Right lobe of liver (tissue), 6 donors: ENCODE measurements around the gene RBM33. TPM values are rescaled to one million over a fixed set of nuclear protein-coding genes. Genes with fewer than 3 reads are reported as not detected.

Experiments
- ATAC-seq, 4 donors: fragments of 200-7000 bp; cut with Tn5 transposase; one replicate each; pipeline ENCODE4 v1.9.1; 2020; ENCODE audit warnings: mild to moderate bottlenecking in 4 of 4, moderate library complexity in 4 of 4
- DNase-seq, 3 donors: peaks; one replicate each; pipeline ENCODE4 v3.0.0-alpha.2; 2020
- H3K27ac ChIP-seq, 3 donors: fragments of 200-600 bp; one replicate each; pipeline ENCODE4 v1.8.0; 2022
- H3K27me3 ChIP-seq, 2 donors: fragments of 200-600 bp; one replicate each; pipeline ENCODE4 v1.8.0; 2022
- H3K36me3 ChIP-seq, 4 donors: fragments of 200-600 bp; sonication (generic) in 1 of 4; one replicate each; pipeline versions ENCODE4 v1.5.1 to v1.8.0; 2017 to 2022; ENCODE audit warnings: control low read depth in 1 of 4
- H3K4me1 ChIP-seq, 4 donors: fragments of 200-600 bp; sonication (generic) in 1 of 4; one replicate each; pipeline versions ENCODE4 v1.5.1 to v1.8.0; 2017 to 2022; ENCODE audit warnings: control low read depth in 1 of 4
- H3K4me3 ChIP-seq, 3 donors: fragments of 200-600 bp; one replicate each; pipeline ENCODE4 v1.8.0; 2022
- H3K9me3 ChIP-seq, 4 donors: fragments of 200-600 bp; sonication (generic) in 1 of 4; one replicate each; pipeline versions ENCODE4 v1.5.1 to v1.8.0; 2017 to 2022; ENCODE audit warnings: control low read depth in 1 of 4
- POLR2A ChIP-seq: fragments of 450-650 bp; IDR thresholded peaks from one replicate; pipeline ENCODE4 v1.6.1; 2017; ENCODE audit warnings: antibody characterized with exemption, mild to moderate bottlenecking
- WGBS: methylation state at CpG from one replicate; pipeline ENCODE4 v1.1.6; 2018; ENCODE audit warnings: low coverage, low lambda C conversion rate; ENCODE audit not compliant: insufficient coverage; ENCODE audit errors: missing lambda C conversion rate; 5-methylcytosine and 5-hydroxymethylcytosine counted together
- intact Hi-C, 2 donors: fragments of 100-400 bp; cut with DNase I; formaldehyde crosslinking; loops; one replicate each; pipeline versions ENCODE4 v1.11.2 to v1.14.1; 2022
- total RNA-seq, 6 experiments: library from RNA; depleted of rRNA in 2 of 6; stranded (reverse); fragments of >200 nt in 2 of 6; fragmentation: NEBNext Ultra II Directional in 3 of 6; extraction: Animal tissue kit (Norgen Biotek cat#: 25700) in 3 of 6; gene quantifications; one replicate each; pipeline versions ENCODE4 v1.1.0 to v1.2.4, GENCODE V29; 2016 to 2023
- TF ChIP-seq, protein P1 (sequence below), 4 donors: fragments of 200-600 bp in 3 of 4; fragments of 450-650 bp in 1 of 4; IDR thresholded peaks; one replicate each; pipeline versions ENCODE4 v1.5.1 to v1.8.0; 2016 to 2022; ENCODE audit warnings: antibody characterized with exemption in 4 of 4, mild to moderate bottlenecking in 2 of 4
- donor health status: DM: no; HTN: yes; CAD: no.
- donor health status: DM: no; HTN: no; CAD: no.
- donor health status: DM: no; HTN: no; CAD: no.
- donor health status: DM: no; HTN: yes; CAD: no.
- donor health status: DM: no; HTN: yes; CAD: no.

RBM33 gene
- total RNA-seq, 6 experiments from 2014 or later, result 24.9 to 55.1 (median 32.0) TPM

DNA sequence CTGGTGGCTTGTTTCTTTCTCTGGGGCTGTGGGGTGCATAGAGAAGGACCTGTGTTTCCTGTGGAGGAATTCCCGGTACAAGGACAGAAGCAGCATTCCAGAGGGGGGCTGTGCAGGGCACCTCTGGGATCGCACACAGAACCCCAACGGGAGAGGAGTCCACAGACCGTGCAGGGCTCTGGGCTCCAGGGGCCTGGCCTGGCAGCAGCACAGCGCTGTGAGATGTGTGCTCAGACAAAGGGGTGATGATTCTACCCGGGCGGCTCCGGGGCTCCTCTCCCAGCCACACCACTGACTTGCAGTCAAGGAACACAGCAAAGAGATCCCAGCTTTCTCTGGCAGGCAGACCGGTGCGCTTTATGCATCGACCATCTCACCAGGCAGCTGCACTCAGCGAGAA lies 174.7 kb downstream of the RBM33 start:
- H3K9me3 ChIP-seq, result no peaks in the 10 kb centered on the region
- no peak for ATAC-seq
- intact Hi-C loops, result loop anchor here in 1 of 2 donors (10.0 kb wide), 1 partner anchor 336 kb away; no protein-coding TSS in a partner anchor
- no peak overlapping the region for H3K27ac ChIP-seq
- H3K4me3 ChIP-seq, result no peak overlapping the region
- H3K27me3 ChIP-seq, result no peaks in the 10 kb centered on the region
- TF ChIP-seq, protein P1, sequence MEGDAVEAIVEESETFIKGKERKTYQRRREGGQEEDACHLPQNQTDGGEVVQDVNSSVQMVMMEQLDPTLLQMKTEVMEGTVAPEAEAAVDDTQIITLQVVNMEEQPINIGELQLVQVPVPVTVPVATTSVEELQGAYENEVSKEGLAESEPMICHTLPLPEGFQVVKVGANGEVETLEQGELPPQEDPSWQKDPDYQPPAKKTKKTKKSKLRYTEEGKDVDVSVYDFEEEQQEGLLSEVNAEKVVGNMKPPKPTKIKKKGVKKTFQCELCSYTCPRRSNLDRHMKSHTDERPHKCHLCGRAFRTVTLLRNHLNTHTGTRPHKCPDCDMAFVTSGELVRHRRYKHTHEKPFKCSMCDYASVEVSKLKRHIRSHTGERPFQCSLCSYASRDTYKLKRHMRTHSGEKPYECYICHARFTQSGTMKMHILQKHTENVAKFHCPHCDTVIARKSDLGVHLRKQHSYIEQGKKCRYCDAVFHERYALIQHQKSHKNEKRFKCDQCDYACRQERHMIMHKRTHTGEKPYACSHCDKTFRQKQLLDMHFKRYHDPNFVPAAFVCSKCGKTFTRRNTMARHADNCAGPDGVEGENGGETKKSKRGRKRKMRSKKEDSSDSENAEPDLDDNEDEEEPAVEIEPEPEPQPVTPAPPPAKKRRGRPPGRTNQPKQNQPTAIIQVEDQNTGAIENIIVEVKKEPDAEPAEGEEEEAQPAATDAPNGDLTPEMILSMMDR (IDR thresholded peaks at IDR 0.05), result no peak
- no peak for TF ChIP-seq POLR2A
- DNase-seq, result peak in 1 of 3 donors; percentile 17
- no peaks in the 10 kb centered on the region for H3K36me3 ChIP-seq
- WGBS, result 67% methylated on average over 1 of the region's 12 CpGs
- H3K4me1 ChIP-seq, result no peaks in the 10 kb centered on the region

DNA sequence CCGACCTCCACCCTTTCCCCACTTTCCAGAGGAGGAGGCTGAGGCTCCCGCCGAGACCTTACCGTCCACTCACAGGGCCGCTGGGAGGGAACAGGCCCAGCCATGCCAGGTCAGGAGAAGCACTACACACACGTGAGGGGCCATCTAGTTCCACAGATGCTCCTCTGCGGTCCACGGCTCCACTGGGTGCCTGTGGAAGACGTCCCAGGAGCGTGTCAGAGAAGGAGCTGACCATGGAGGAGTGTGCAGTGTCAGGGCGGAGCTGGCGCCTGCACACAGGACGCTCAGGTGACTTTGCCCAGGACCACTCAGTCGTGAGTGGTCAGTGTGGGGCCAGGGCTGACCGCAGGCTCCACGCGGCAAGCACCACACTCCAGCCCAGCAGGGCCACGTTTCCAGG lies 175.8 kb downstream of the RBM33 start:
- intact Hi-C loops, result loop anchor here in 1 of 2 donors (10.0 kb wide), 1 partner anchor 335 kb away; no protein-coding TSS in a partner anchor
- peak in 1 of 3 donors; percentile 38 for DNase-seq
- Histone ChIP-seq H3K27ac (no peak overlapping the region), H3K36me3 (no peaks in the 10 kb centered on the region), H3K4me3 (no peak overlapping the region), H3K9me3 (no peaks in the 10 kb centered on the region), H3K27me3 (no peaks in the 10 kb centered on the region), H3K4me1 (no peaks in the 10 kb centered on the region)
- 80% methylated on average over 3 of the region's 18 CpGs for WGBS
- TF ChIP-seq POLR2A, result no peak
- TF ChIP-seq, protein P1 (IDR thresholded peaks at IDR 0.05), result no peak
- ATAC-seq, result no peak

DNA sequence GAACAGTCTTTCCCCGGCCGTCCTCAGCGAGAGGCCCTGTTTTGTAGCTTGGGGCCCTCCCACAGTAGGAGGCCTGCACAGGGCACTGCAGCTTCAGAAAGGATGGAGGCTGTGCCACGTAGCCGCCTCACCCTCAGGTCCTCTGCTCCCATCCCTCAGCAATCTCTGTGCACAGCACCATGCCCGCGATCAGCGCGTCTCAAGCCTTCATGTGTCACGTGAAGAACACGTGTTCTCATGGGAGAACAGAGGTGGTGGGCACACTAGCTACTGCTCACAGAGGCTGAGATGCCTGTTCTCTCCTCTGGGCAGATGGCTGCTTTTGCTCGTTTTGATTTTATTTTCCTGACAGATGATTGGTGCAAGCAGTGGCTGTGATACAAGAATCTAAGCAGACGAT lies 176.3 kb downstream of the RBM33 start:
- no peak overlapping the region for H3K4me3 ChIP-seq
- 89% methylated on average over 8 of the region's 13 CpGs for WGBS
- no peaks in the 10 kb centered on the region for H3K9me3 ChIP-seq
- intact Hi-C loops, result loop anchor here in 1 of 2 donors (10.0 kb wide), 1 partner anchor 334 kb away; no protein-coding TSS in a partner anchor
- H3K27ac ChIP-seq, result no peak overlapping the region
- ATAC-seq (no peak), DNase-seq (peak in 1 of 3 donors; percentile 40)
- no peaks in the 10 kb centered on the region for H3K36me3 ChIP-seq
- TF ChIP-seq POLR2A, result no peak
- TF ChIP-seq, protein P1 (IDR thresholded peaks at IDR 0.05), result no peak
- no peaks in the 10 kb centered on the region for H3K4me1 ChIP-seq
- H3K27me3 ChIP-seq, result no peaks in the 10 kb centered on the region

DNA sequence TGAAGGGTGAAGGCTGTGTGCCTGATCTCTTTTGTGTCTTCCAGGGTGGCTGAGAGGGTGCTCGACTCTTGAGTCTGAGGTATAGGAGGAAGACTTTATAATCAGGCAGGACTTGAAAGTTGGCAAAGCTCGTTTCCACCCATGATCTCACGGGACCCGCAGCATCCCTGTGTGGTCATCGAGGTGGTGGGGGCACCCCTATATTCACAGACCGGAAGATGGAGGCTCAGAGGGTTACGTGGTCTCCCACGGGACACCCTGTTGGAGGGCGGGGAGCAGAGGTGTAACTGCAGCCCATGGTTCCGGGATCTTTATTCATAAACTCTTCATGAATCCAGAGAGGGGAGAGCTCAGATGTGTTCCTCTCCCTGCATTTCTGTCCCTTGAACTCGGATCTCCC lies 177.4 kb downstream of the RBM33 start:
- ATAC-seq (no peak), DNase-seq (peak in 1 of 3 donors; percentile 23)
- 81% methylated on average over 6 of the region's 11 CpGs for WGBS
- Histone ChIP-seq H3K27ac (no peak overlapping the region), H3K4me1 (no peaks in the 10 kb centered on the region), H3K4me3 (no peak overlapping the region), H3K36me3 (no peaks in the 10 kb centered on the region), H3K9me3 (no peaks in the 10 kb centered on the region), H3K27me3 (no peaks in the 10 kb centered on the region)
- intact Hi-C loops, result loop anchor here in 1 of 2 donors (10.0 kb wide), 1 partner anchor 333 kb away; no protein-coding TSS in a partner anchor
- no peak for TF ChIP-seq POLR2A
- TF ChIP-seq, protein P1 (IDR thresholded peaks at IDR 0.05), result no peak
